ENCODE measurements around the gene GOLGA6B. TPM values are rescaled to one million over a fixed set of nuclear protein-coding genes. Genes with fewer than 3 reads are reported as not detected.
"Not testable (repeated sequence)": the region's sequence is repeated elsewhere in the genome, so short reads cannot be mapped to it uniquely, and the experiment has no call there.

The GOLGA6B gene
- total RNA-seq, 3 donors from 2014 or later (not counting 1 experiment from before 2014, with no cell fraction given) = 1.1 TPM; not detected in 2

DNA sequence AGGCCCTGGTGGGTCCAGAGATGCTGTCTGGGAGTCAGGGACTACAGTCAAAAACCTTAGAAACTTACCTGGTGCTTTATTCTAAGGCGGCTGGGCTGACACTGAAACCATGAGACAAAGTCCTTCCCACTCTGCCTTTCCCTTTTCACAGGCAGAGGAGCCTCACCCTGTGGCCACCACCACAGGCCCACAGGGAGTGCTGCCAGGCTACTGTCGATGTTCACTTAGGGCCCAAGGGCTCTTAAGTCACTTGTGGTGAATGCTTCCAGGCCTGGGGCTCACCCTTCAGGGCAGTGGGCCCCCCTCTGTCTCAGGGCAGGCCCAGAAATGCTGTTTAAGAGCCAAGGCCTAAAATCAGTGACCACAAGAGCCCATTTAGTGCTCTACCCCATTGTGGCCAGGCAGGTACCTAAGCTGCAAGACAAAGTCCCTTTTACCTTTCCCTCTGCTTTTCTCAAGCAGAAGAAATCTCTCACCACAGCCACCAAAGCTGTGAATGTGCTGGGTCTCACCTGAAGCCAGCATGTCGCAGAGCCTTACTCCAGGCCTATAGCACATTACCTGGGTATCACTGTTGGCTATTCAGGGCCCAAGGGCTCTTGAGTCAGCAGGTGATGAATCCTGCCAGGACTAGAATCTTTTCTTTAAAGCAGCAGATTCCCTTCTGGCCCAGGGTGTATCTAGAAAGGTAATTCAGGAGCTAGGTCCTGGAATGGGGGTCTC lies 39.5 kb upstream of the GOLGA6B start:
- H3K27ac ChIP-seq (ENCODE audit: low read length) = no peak overlapping the region
- 91% methylated on average over 3 of the region's 3 CpGs for WGBS (ENCODE audit: insufficient coverage)
- H3K36me3 ChIP-seq (ENCODE audit: control insufficient read depth, insufficient read depth, low read length) = no peaks in the 10 kb centered on the region
- no peak for DNase-seq
- TF ChIP-seq, protein P1, sequence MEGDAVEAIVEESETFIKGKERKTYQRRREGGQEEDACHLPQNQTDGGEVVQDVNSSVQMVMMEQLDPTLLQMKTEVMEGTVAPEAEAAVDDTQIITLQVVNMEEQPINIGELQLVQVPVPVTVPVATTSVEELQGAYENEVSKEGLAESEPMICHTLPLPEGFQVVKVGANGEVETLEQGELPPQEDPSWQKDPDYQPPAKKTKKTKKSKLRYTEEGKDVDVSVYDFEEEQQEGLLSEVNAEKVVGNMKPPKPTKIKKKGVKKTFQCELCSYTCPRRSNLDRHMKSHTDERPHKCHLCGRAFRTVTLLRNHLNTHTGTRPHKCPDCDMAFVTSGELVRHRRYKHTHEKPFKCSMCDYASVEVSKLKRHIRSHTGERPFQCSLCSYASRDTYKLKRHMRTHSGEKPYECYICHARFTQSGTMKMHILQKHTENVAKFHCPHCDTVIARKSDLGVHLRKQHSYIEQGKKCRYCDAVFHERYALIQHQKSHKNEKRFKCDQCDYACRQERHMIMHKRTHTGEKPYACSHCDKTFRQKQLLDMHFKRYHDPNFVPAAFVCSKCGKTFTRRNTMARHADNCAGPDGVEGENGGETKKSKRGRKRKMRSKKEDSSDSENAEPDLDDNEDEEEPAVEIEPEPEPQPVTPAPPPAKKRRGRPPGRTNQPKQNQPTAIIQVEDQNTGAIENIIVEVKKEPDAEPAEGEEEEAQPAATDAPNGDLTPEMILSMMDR (IDR thresholded peaks at IDR 0.05) = no peak
- Mint-ChIP-seq H3K36me3 (no peaks in the 10 kb centered on the region), H3K27me3 (ENCODE audit: low read depth in 2 of 2) (no peaks in the 10 kb centered on the region), H3K4me3 (no peak overlapping the region), H3K27ac (no peak overlapping the region), H3K4me1 (no peaks in the 10 kb centered on the region), H3K9me3 (no peaks in the 10 kb centered on the region)
- no peaks in the 10 kb centered on the region for H3K9me3 ChIP-seq (ENCODE audit: control insufficient read depth, insufficient read depth, low read length)
- H3K4me3 ChIP-seq (ENCODE audit: low read length) = no peak overlapping the region
- no peak for ATAC-seq
- intact Hi-C loops (cut with micrococcal nuclease) = no loop called here
- H3K27me3 ChIP-seq (ENCODE audit: control insufficient read depth, insufficient read depth, low read length) = no peaks in the 10 kb centered on the region
- no peaks in the 10 kb centered on the region for H3K4me1 ChIP-seq (ENCODE audit: control insufficient read depth, insufficient read depth, low read length)

DNA sequence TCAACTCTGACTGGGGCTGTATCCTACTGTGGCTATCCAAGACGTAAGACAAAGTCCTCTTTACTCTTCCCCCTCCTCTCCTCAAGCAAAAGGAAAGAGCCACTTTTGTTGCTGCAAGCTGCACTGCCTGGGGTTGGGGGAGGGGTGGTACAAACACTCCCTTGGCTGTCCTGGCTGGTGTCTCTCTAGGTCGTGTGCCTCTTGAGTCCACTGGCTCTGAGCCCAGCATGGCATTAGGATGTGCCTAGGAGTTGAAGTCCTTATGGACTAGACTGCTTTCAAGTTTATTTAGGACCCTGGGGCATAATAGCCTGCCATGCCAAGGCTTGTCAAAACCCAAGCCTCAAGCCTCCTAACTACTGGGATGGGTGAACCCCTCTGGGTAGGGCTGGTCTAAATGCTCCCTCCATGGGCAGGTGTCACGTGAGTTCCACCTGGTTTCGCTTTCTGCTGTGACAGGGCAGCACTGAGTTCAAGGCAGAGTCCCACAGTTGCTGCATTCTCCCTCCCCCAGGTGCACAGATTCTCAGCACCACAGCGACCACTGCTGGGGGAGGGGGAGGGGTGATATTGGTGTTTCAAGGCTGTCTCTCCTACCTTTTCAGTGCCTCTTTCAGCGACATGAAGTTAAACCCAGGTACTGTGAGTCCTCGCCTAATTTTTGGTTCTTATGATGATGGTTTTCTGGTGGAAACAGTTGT lies 38.8 kb upstream of the GOLGA6B start:
- H3K4me3 Mint-ChIP-seq; H3K9me3 Mint-ChIP-seq; H3K36me3 Mint-ChIP-seq; H3K27ac Mint-ChIP-seq; H3K4me3 ChIP-seq (ENCODE audit: low read length); H3K27me3 ChIP-seq (ENCODE audit: control insufficient read depth, insufficient read depth, low read length); intact Hi-C loops (cut with micrococcal nuclease); H3K9me3 ChIP-seq (ENCODE audit: control insufficient read depth, insufficient read depth, low read length); ATAC-seq; H3K4me1 Mint-ChIP-seq; H3K36me3 ChIP-seq (ENCODE audit: control insufficient read depth, insufficient read depth, low read length); H3K27me3 Mint-ChIP-seq (ENCODE audit: low read depth in 2 of 2); H3K4me1 ChIP-seq (ENCODE audit: control insufficient read depth, insufficient read depth, low read length); H3K27ac ChIP-seq (ENCODE audit: low read length): not testable (repeated sequence)
- peak in 1 of 2 donors; percentile 49 for DNase-seq
- WGBS (ENCODE audit: insufficient coverage) = 59% methylated on average over 4 of the region's 7 CpGs

DNA sequence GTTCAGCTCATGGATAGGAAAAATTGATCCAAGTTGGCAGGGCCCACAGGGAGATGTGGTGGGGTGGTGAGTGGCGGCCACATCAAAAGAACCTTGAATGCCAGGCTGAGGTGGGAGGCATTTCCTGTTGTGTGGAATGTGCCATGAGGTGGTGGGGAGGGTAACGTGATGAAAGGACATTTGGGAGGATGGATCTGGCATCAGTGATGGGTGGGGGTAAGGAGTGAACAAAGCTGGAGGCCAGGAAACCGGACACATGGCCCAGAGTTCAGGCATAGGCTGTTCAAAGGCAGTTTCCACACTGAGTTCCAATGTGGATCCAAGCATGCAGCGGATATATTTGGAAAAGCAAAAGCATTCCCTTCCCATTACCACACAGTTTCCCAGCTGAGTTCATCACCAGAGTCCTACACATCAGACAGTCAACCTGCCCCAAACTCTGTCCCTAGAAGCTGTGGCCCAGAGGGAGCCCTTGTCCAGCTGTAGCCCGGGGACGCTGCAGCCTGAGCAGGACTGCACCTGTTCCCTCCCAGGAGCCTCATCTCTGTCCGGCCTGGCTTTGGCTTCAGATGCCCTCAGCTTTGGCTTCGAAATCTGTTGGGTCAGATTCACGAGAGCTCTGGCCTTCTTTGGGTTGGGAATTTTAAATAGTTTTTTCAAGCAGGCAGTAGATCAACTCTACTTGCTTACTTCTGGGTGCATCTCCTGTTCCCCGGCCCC lies 37.8 kb upstream of the GOLGA6B start:
- H3K4me1 ChIP-seq (ENCODE audit: control insufficient read depth, insufficient read depth, low read length) = no peaks in the 10 kb centered on the region
- no peak for ATAC-seq
- H3K4me3 ChIP-seq (ENCODE audit: low read length) = no peak overlapping the region
- Mint-ChIP-seq H3K9me3 (no peaks in the 10 kb centered on the region), H3K4me1 (no peaks in the 10 kb centered on the region), H3K27ac (no peak overlapping the region), H3K4me3 (no peak overlapping the region), H3K27me3 (ENCODE audit: low read depth in 2 of 2) (no peaks in the 10 kb centered on the region), H3K36me3 (no peaks in the 10 kb centered on the region)
- TF ChIP-seq, protein P1 (IDR thresholded peaks at IDR 0.05) = no peak
- WGBS (ENCODE audit: insufficient coverage) = 80% methylated on average over 10 of the region's 10 CpGs
- H3K36me3 ChIP-seq (ENCODE audit: control insufficient read depth, insufficient read depth, low read length) = no peaks in the 10 kb centered on the region
- H3K27me3 ChIP-seq (ENCODE audit: control insufficient read depth, insufficient read depth, low read length) = no peaks in the 10 kb centered on the region
- H3K27ac ChIP-seq (ENCODE audit: low read length) = no peak overlapping the region
- intact Hi-C loops (cut with micrococcal nuclease) = no loop called here
- no peaks in the 10 kb centered on the region for H3K9me3 ChIP-seq (ENCODE audit: control insufficient read depth, insufficient read depth, low read length)
- DNase-seq = no peak

DNA sequence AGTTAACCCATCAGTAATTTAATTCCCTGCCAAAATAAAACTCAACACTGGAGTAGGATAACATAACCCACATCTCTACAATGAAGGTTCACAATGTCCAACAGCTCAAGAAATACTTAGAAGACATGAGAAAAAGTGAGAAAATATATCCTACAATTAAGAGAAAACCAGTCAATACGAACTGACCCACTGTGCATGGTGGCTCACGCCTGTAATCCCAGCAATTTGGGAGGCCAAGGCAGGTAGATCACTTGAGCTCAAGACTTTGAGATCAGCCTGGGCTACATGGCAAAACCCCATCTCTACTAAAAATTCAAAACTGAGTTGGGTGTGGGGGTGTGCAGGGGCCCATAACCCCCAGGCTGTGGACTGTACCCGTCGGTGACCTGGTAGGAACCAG lies 30.6 kb upstream of the GOLGA6B start:
- H3K27me3 Mint-ChIP-seq (ENCODE audit: low read depth in 2 of 2); DNase-seq; intact Hi-C loops (cut with micrococcal nuclease); H3K4me3 ChIP-seq (ENCODE audit: low read length); H3K27me3 ChIP-seq (ENCODE audit: control insufficient read depth, insufficient read depth, low read length); H3K27ac Mint-ChIP-seq; ATAC-seq; H3K4me3 Mint-ChIP-seq; H3K36me3 Mint-ChIP-seq; H3K27ac ChIP-seq (ENCODE audit: low read length); H3K9me3 Mint-ChIP-seq; H3K9me3 ChIP-seq (ENCODE audit: control insufficient read depth, insufficient read depth, low read length); H3K4me1 ChIP-seq (ENCODE audit: control insufficient read depth, insufficient read depth, low read length); H3K36me3 ChIP-seq (ENCODE audit: control insufficient read depth, insufficient read depth, low read length); H3K4me1 Mint-ChIP-seq: not testable (repeated sequence)
- whole genome bisulfite sequencing (ENCODE audit: insufficient coverage) = 88% methylated on average over 4 of the region's 4 CpGs

DNA sequence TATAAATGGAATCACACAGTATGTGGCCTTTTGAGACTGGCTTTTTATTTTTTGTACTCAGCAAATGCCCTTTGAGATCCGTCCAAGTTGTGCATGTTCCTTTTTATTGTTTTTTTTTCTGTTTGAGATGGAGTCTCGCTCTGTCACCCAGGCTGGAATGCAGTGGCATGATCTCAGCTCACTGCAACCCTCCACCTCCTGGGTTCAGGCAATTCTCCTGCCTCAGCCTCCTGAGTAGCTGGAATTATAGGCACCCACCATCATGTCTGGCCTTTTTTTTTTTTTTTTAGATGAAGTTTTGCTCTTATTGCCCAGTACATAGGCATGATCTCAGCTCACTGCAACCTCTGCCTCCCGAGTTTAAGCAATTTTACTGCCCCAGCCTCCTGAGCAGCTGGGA lies 28.3 kb upstream of the GOLGA6B start:
- H3K4me3 Mint-ChIP-seq; H3K36me3 ChIP-seq (ENCODE audit: control insufficient read depth, insufficient read depth, low read length); H3K9me3 ChIP-seq (ENCODE audit: control insufficient read depth, insufficient read depth, low read length); H3K4me1 Mint-ChIP-seq; H3K27me3 Mint-ChIP-seq (ENCODE audit: low read depth in 2 of 2); intact Hi-C loops (cut with micrococcal nuclease); H3K27ac Mint-ChIP-seq; H3K9me3 Mint-ChIP-seq; ATAC-seq; H3K4me3 ChIP-seq (ENCODE audit: low read length); H3K27me3 ChIP-seq (ENCODE audit: control insufficient read depth, insufficient read depth, low read length); H3K4me1 ChIP-seq (ENCODE audit: control insufficient read depth, insufficient read depth, low read length); H3K36me3 Mint-ChIP-seq; DNase-seq; H3K27ac ChIP-seq (ENCODE audit: low read length): not testable (repeated sequence)
- WGBS (ENCODE audit: insufficient coverage) = 87% methylated on average over 3 of the region's 3 CpGs

DNA sequence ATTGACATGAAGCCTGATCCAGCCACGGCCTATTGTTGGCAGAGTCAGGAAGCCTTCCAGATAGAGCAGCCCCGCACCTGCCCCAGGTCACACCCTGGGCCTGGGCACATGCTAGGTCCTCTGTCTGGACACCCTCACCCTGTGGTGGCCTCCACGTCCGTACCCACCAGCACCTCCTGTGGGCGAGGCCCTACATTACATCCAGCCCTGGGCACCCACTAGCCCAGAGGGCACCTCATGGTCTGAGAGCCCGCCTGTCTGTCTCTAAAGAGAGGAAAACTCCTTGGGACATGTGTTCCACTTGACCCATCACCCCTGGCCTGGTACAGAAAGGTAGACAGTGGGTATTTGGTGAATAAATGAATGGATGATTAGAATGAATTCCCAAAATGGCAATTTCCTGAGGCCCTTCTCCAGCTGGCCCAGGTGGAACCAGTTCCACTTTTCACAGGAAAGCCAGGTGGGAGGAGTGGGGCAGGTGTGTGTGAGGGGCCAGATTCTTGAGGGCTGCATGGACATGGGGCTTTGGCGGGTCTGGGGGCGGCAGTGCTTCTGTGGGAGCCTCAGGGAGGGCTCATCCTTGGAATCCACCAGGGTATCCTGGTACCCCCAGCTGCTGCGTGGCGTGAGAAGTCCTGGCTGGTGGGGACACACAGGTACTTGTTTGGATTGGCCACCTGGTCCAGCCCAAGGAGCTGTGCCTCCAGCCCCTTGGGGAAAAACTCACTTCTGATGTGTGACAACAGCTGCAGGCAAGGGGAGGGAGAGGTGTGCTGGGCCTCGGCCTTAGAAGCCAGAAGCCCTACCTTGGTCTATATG lies 26.0 kb upstream of the GOLGA6B start:
- H3K36me3 Mint-ChIP-seq; H3K4me3 Mint-ChIP-seq; H3K4me1 Mint-ChIP-seq; H3K27ac Mint-ChIP-seq; H3K4me3 ChIP-seq (ENCODE audit: low read length); ATAC-seq; H3K27me3 Mint-ChIP-seq (ENCODE audit: low read depth in 2 of 2); H3K27ac ChIP-seq (ENCODE audit: low read length); H3K27me3 ChIP-seq (ENCODE audit: control insufficient read depth, insufficient read depth, low read length); H3K36me3 ChIP-seq (ENCODE audit: control insufficient read depth, insufficient read depth, low read length); DNase-seq; H3K9me3 Mint-ChIP-seq; H3K9me3 ChIP-seq (ENCODE audit: control insufficient read depth, insufficient read depth, low read length); H3K4me1 ChIP-seq (ENCODE audit: control insufficient read depth, insufficient read depth, low read length); intact Hi-C loops (cut with micrococcal nuclease): not testable (repeated sequence)
- 93% methylated on average over 10 of the region's 11 CpGs for WGBS (ENCODE audit: insufficient coverage)

Data from natural killer cell (primary cell).